Smooth muscle cell (in vitro differentiated cells): ENCODE data around the gene CCDC9B. TPM values are rescaled to one million over a fixed set of nuclear protein-coding genes. Genes with fewer than 3 reads are reported as not detected.

Experiments used
- DNase-seq: peaks from one replicate; lab custom pipeline; 2025; ENCODE audit not compliant: unreplicated experiment; lab: John Stamatoyannopoulos, UW
- H2AFZ ChIP-seq: fragments of 200-600 bp; sonication (generic); 2 replicates; pipeline ENCODE4 v1.6.0; 2016; ENCODE audit warnings: antibody characterized with exemption, low read depth, mild to moderate bottlenecking
- H3F3A ChIP-seq: fragments of 200-600 bp; sonication (generic); 2 replicates; pipeline ENCODE4 v1.6.0; 2017; ENCODE audit warnings: antibody characterized with exemption, low read depth
- H3K27ac ChIP-seq: fragments of 200-600 bp; sonication (generic); 2 replicates; pipeline ENCODE4 v1.5.1; 2016; ENCODE audit warnings: low read depth, mild to moderate bottlenecking
- H3K27me3 ChIP-seq: fragments of 200-600 bp; sonication (generic); 2 replicates; pipeline ENCODE4 v1.6.1; 2016; ENCODE audit warnings: low read depth, mild to moderate bottlenecking
- H3K36me3 ChIP-seq: fragments of 200-600 bp; sonication (generic); 2 replicates; pipeline ENCODE4 v1.5.1; 2016; ENCODE audit warnings: low read depth
- H3K4me1 ChIP-seq: fragments of 200-600 bp; sonication (generic); 2 replicates; pipeline ENCODE4 v1.5.1; 2016; ENCODE audit warnings: low read depth
- H3K4me2 ChIP-seq: fragments of 200-600 bp; sonication (generic); 2 replicates; pipeline ENCODE4 v1.6.0; 2016; ENCODE audit warnings: mild to moderate bottlenecking
- H3K4me3 ChIP-seq: fragments of 200-600 bp; sonication (generic); 2 replicates; pipeline ENCODE4 v1.5.1; 2016; ENCODE audit warnings: mild to moderate bottlenecking
- H3K79me2 ChIP-seq: fragments of 200-600 bp; sonication (generic); 2 replicates; pipeline ENCODE4 v1.6.0; 2016; ENCODE audit warnings: low read depth, mild to moderate bottlenecking
- H3K9ac ChIP-seq: fragments of 200-600 bp; sonication (generic); 2 replicates; pipeline ENCODE4 v1.6.0; 2016; ENCODE audit warnings: low read depth
- H3K9me3 ChIP-seq: fragments of 200-600 bp; sonication (generic); replicated peaks from 2 replicates; pipeline ENCODE4 v1.5.1; 2016; ENCODE audit warnings: low read depth
- H4K20me1 ChIP-seq: fragments of 200-600 bp; sonication (generic); 2 replicates; pipeline ENCODE4 v1.6.0; 2016; ENCODE audit warnings: low read depth
- WGBS: methylation state at CpG from one replicate; pipeline ENCODE4 v1.1.7; 2016; ENCODE audit warnings: low lambda C conversion rate; 5-methylcytosine and 5-hydroxymethylcytosine counted together
- polyA plus RNA-seq: library from polyadenylated mRNA; unstranded; fragments of >200 nt; fragmentation: Nextera tagmentation; extraction: Ambion mirVana; gene quantifications from 2 replicates; pipeline ENCODE4 v1.2.1, GENCODE V29; 2016
- total RNA-seq: library from RNA; depleted of rRNA; stranded (reverse); fragments of >200 nt; gene quantifications from 2 replicates; pipeline ENCODE4 v1.2.3, GENCODE V29; 2014
- TF ChIP-seq, protein P1 (sequence below): fragments of 200-600 bp; sonication (generic); IDR thresholded peaks from 2 replicates; pipeline ENCODE4 v1.5.1; 2017; ENCODE audit warnings: borderline replicate concordance, mild to moderate bottlenecking, antibody characterized with exemption; ENCODE audit not compliant: insufficient read depth, poor library complexity, severe bottlenecking

The CCDC9B gene
- total and polyA plus RNA-seq, 2 experiments from 2014 or later = 0.97 to 3.8 TPM

- H3K27ac ChIP-seq = peak overlapping the region; percentile 98
- H3K79me2 ChIP-seq = no peaks in the 10 kb centered on the region
- peaks cover 41% of the 10 kb centered on the region for H3K4me1 ChIP-seq
- TF ChIP-seq, protein P1, sequence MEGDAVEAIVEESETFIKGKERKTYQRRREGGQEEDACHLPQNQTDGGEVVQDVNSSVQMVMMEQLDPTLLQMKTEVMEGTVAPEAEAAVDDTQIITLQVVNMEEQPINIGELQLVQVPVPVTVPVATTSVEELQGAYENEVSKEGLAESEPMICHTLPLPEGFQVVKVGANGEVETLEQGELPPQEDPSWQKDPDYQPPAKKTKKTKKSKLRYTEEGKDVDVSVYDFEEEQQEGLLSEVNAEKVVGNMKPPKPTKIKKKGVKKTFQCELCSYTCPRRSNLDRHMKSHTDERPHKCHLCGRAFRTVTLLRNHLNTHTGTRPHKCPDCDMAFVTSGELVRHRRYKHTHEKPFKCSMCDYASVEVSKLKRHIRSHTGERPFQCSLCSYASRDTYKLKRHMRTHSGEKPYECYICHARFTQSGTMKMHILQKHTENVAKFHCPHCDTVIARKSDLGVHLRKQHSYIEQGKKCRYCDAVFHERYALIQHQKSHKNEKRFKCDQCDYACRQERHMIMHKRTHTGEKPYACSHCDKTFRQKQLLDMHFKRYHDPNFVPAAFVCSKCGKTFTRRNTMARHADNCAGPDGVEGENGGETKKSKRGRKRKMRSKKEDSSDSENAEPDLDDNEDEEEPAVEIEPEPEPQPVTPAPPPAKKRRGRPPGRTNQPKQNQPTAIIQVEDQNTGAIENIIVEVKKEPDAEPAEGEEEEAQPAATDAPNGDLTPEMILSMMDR = no peak
- no peaks in the 10 kb centered on the region for H3K36me3 ChIP-seq
- no peak overlapping the region for H2AFZ ChIP-seq
- no peaks in the 10 kb centered on the region for H3K27me3 ChIP-seq
- H3F3A ChIP-seq = peaks cover 40% of the 10 kb centered on the region
- H3K4me2 ChIP-seq = peak overlapping the region; percentile 80
- no peak overlapping the region for H3K4me3 ChIP-seq
- peak overlapping the region; percentile 83 for H3K9ac ChIP-seq
- WGBS = 74% methylated on average over 11 of the region's 11 CpGs
- DNase-seq = peak; percentile 9
- no peaks in the 10 kb centered on the region for H4K20me1 ChIP-seq
- no peaks in the 10 kb centered on the region for H3K9me3 ChIP-seq
Measured at GRCh38 chr15:40338921-40339620, 1.7 kb downstream of the CCDC9B start.

GRCh38 chr15:40338041-40338657, 2.6 kb downstream of the CCDC9B start:
- no peaks in the 10 kb centered on the region for H3K79me2 ChIP-seq
- no peaks in the 10 kb centered on the region for H3K27me3 ChIP-seq
- H3K27ac ChIP-seq = peak overlapping the region; percentile 98
- H3K4me1 ChIP-seq = peaks cover 37% of the 10 kb centered on the region
- TF ChIP-seq, protein P1 = peak; percentile 79
- H3K36me3 ChIP-seq = no peaks in the 10 kb centered on the region
- DNase-seq = peak; percentile 26
- H2AFZ ChIP-seq = no peak overlapping the region
- H3K9me3 ChIP-seq = no peaks in the 10 kb centered on the region
- peak overlapping the region; percentile 80 for H3K4me2 ChIP-seq
- H4K20me1 ChIP-seq = no peaks in the 10 kb centered on the region
- H3K9ac ChIP-seq = peak overlapping the region; percentile 45
- WGBS = 40% methylated on average over 11 of the region's 11 CpGs
- no peak overlapping the region for H3K4me3 ChIP-seq
- peaks cover 41% of the 10 kb centered on the region for H3F3A ChIP-seq

DNA sequence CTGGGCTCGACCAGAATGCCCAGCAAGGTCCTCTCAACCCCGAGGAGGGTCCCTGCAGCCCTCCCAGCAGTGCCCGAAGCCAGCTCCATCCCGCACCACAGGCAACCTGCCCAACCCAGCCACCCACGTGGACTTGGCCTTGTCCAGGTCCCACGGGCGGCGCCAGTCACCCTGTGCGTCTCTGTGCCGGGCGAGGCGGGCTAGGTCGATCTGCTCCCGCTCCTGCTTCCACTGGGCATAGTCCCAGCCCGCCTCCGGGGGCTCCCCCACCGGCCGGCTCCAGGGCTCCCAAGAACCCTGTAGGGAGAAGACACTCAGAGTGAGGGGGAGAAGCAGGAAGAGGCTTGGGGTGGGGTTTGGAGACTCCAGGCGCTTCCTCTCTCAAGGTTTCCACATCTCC, 3.1 kb downstream of the CCDC9B start:
- H3K4me1 ChIP-seq = peaks cover 34% of the 10 kb centered on the region
- H3F3A ChIP-seq = peaks cover 35% of the 10 kb centered on the region
- peak overlapping the region; percentile 37 for H3K4me2 ChIP-seq
- H3K36me3 ChIP-seq = no peaks in the 10 kb centered on the region
- 81% methylated on average over 19 of the region's 19 CpGs for WGBS
- no peak for DNase-seq
- no peaks in the 10 kb centered on the region for H3K79me2 ChIP-seq
- H3K27me3 ChIP-seq = no peaks in the 10 kb centered on the region
- no peak overlapping the region for H3K4me3 ChIP-seq
- TF ChIP-seq, protein P1 = no peak
- no peak overlapping the region for H2AFZ ChIP-seq
- no peaks in the 10 kb centered on the region for H4K20me1 ChIP-seq
- peak overlapping the region; percentile 24 for H3K27ac ChIP-seq
- H3K9me3 ChIP-seq = no peaks in the 10 kb centered on the region
- H3K9ac ChIP-seq = no peak overlapping the region
